Thoracic aorta (tissue), 2 donors: ENCODE data around the gene CYP27A1. TPM values are rescaled to one million over a fixed set of nuclear protein-coding genes. Genes with fewer than 3 reads are reported as not detected.

ENCODE experiments used
- ATAC-seq: fragments of 150-250 bp; one replicate; pipeline ENCODE4 v1.8.0; 2017; ENCODE audit warnings: low read depth; ENCODE audit not compliant: insufficient number of reproducible peaks, low FRiP score
- DNase-seq: peaks from one replicate; pipeline ENCODE4 v3.0.0-alpha.2; 2020; ENCODE audit warnings: low spot score
- H3K27ac ChIP-seq, 2 donors: fragments of 200-600 bp; sonication (generic); 1 replicate in 1 of 2; 2 replicates in 1 of 2; pipeline ENCODE4 v1.5.1; 2016; ENCODE audit warnings: mild to moderate bottlenecking in 2 of 2, moderate library complexity in 2 of 2
- H3K27me3 ChIP-seq: fragments of 200-600 bp; sonication (generic); replicated peaks from 2 replicates; pipeline ENCODE4 v1.6.0; 2016; ENCODE audit warnings: mild to moderate bottlenecking; ENCODE audit not compliant: insufficient read depth
- H3K36me3 ChIP-seq: fragments of 200-600 bp; sonication (generic); one replicate; pipeline ENCODE4 v1.5.1; 2016
- H3K4me1 ChIP-seq, 2 donors: fragments of 200-600 bp; sonication (generic); 1 replicate in 1 of 2; 2 replicates in 1 of 2; pipeline versions ENCODE4 v1.5.1 to v1.6.0; 2016; ENCODE audit warnings: low read depth in 2 of 2, mild to moderate bottlenecking in 1 of 2; ENCODE audit not compliant: control insufficient read depth in 1 of 2
- H3K4me3 ChIP-seq: fragments of 200-600 bp; sonication (generic); 2 replicates; pipeline ENCODE4 v1.5.1; 2016; ENCODE audit warnings: mild to moderate bottlenecking
- H3K9me3 ChIP-seq: fragments of 200-600 bp; sonication (generic); 2 replicates; pipeline ENCODE4 v1.5.1; 2016
- CTCF ChIP-seq: fragments of 200-600 bp; sonication (generic); IDR thresholded peaks from one replicate; pipeline ENCODE4 v1.5.1; 2019; ENCODE audit warnings: antibody characterized with exemption
- total RNA-seq, 2 donors: library from RNA; depleted of rRNA; stranded (reverse); fragments of >200 nt; gene quantifications; one replicate each; pipeline versions ENCODE4 v1.1.0 to v1.2.3, GENCODE V29; 2016

CYP27A1 gene
- total RNA-seq, 2 donors from 2014 or later = 31.6 to 37.8 TPM

- H3K9me3 ChIP-seq = no peaks in the 10 kb centered on the region
- no peak for DNase-seq
Measured at GRCh38 chr2:218861645-218862318, 79.8 kb downstream of the CYP27A1 start.

GRCh38 chr2:218863021-218863520 lies 81.1 kb downstream of the CYP27A1 start:
- Histone ChIP-seq H3K27me3 (peaks cover 22% of the 10 kb centered on the region), H3K27ac (no peak overlapping the region), H3K36me3 (no peaks in the 10 kb centered on the region), H3K9me3 (no peaks in the 10 kb centered on the region), H3K4me1 (peaks cover 18 to 21% of the 10 kb centered on the region in 2 donors), H3K4me3 (no peak overlapping the region)
- no peak for DNase-seq
- no peak for ATAC-seq
- no peak for TF ChIP-seq CTCF

More at GRCh38 chr2:218861645-218862318, 79.8 kb downstream of the CYP27A1 start:
- H3K27me3 ChIP-seq = peaks cover 22% of the 10 kb centered on the region
- no peaks in the 10 kb centered on the region for H3K36me3 ChIP-seq
- ATAC-seq = no peak
- H3K27ac ChIP-seq = no peak overlapping the region
- peaks cover 18 to 21% of the 10 kb centered on the region in 2 donors for H3K4me1 ChIP-seq
- TF ChIP-seq CTCF = no peak
- H3K4me3 ChIP-seq = no peak overlapping the region

Other genes starting within 250 kb of the CYP27A1 start
- gene USP37, start 213.8 kb upstream of the CYP27A1 start, total RNA-seq = 10 to 100 TPM; 10.2 to 18.6 TPM
- gene CNOT9, start 213.3 kb upstream of the CYP27A1 start, total RNA-seq = 10 to 100 TPM; 33.7 to 59.5 TPM
- 1 to 10 TPM; 1.6 to 8.3 TPM for gene PLCD4, start 174.2 kb upstream of the CYP27A1 start, total RNA-seq
- 10 to 100 TPM; 27.9 to 47.9 TPM for gene ZNF142, start 122.5 kb upstream of the CYP27A1 start, total RNA-seq
- gene BCS1L, start 122.5 kb upstream of the CYP27A1 start, total RNA-seq = 10 to 100 TPM; 30.2 to 40.1 TPM
- gene RNF25, start 110.1 kb upstream of the CYP27A1 start, total RNA-seq = 10 to 100 TPM; 19.0 to 30.3 TPM
- 10 to 100 TPM; 26.0 to 55.4 TPM for gene STK36, start 110.1 kb upstream of the CYP27A1 start, total RNA-seq
- 10 to 100 TPM; 10.8 to 24.1 TPM for gene TTLL4, start 71.3 kb upstream of the CYP27A1 start, total RNA-seq
- under 1 TPM in 1 of 2 donors, not detected in 1; 0.28 TPM for gene PRKAG3, start 49.7 kb downstream of the CYP27A1 start, total RNA-seq
- gene WNT6, start 77.7 kb downstream of the CYP27A1 start, total RNA-seq = 1 to 10 TPM in 1 of 2 donors, under 1 TPM in 1; 0.27 to 2.5 TPM
- 1 to 10 TPM in 1 of 2 donors, not detected in 1; 1.6 TPM for gene WNT10A, start 98.7 kb downstream of the CYP27A1 start, total RNA-seq
- gene CDK5R2, start 177.5 kb downstream of the CYP27A1 start, total RNA-seq = not detected
- not detected for gene FEV, start 203.0 kb downstream of the CYP27A1 start, total RNA-seq
- gene CRYBA2, start 211.3 kb downstream of the CYP27A1 start, total RNA-seq = not detected